ENCODE measurements around the gene ZFP36.
"Not testable (repeated sequence)": the region's sequence is repeated elsewhere in the genome, so short reads cannot be mapped to it uniquely, and the experiment has no call there.

Gene ZFP36

DNA sequence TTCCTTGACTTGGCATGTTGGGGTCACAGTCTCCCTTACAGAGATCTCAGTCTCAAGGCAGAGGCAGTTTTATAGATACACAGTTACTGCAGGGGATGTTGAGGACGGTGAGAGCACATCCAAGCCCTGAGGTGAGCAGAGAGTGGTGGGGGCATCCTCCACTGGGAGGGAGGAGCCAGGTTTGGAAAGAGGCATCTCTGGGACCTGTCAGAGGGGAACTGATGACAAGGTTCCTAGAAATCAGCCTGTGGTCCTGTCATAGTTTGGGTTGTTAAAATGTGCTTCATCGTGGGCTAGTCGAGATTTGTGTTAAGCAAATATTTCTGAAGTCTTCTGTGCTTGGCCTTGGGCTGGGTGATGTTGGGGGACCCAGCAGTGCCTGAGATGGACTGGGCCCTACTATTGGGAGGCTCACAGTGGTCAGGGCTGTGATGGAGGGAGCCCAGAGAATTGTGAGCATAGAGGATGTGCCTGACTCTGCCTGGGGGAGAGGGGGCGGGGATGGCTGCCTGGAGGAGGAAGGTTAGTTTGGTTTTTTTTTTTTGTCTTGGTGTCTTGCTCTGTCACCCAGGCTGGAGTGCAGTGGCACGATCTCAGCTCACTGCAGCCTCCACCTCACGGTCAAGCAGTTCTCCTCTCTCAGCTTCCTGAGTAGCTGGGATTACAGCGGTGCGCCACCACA lies 42.6 kb downstream of the ZFP36 start:
- no peak for DNase-seq

DNA sequence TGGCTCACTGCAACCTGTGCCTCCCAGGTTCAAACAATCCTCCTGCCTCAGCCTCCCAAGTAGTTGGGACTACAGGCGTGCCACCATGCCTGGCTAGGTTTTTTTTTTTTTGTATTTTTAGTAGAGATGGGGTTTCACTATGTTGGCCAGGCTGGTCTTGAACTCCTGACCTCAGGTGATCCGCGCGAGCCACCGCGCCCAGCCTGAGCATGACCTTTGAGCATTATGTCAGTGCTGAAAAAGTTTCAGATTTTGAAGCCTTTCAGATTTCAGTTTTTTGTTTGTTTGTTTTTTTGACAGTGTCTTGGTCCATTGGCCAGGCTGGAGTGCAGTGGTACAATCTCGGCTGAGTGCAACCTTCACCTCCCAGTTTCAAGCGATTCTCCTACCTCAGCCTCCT lies 44.6 kb downstream of the ZFP36 start:
- not testable (repeated sequence) for DNase-seq
